H9 (cell line): ENCODE measurements around the gene HOXC10. TPM values are rescaled to one million over a fixed set of nuclear protein-coding genes. Genes with fewer than 3 reads are reported as not detected.

Source experiments
- DNase-seq: peaks from one replicate; pipeline ENCODE4 v3.0.0-alpha.2; 2017
- H2AFZ ChIP-seq: one replicate; pipeline ENCODE4 v1.6.1; 2013; ENCODE audit warnings: mild to moderate bottlenecking, low read length, control low read depth, moderate library complexity
- H2AK5ac ChIP-seq: 2 replicates; pipeline ENCODE4 v1.6.1; 2013; ENCODE audit warnings: low read length, control low read depth, mixed read lengths; ENCODE audit not compliant: insufficient read length
- H2BK120ac ChIP-seq: one replicate; pipeline ENCODE4 v1.6.1; 2013; ENCODE audit warnings: low read depth, mild to moderate bottlenecking, low read length, control low read depth, inconsistent platforms; ENCODE audit not compliant: poor library complexity, severe bottlenecking
- H2BK12ac ChIP-seq: 2 replicates; pipeline ENCODE4 v1.6.1; 2013; ENCODE audit warnings: low read length, control low read depth, mixed read lengths, low read depth; ENCODE audit not compliant: insufficient read length
- H2BK15ac ChIP-seq: 2 replicates; pipeline ENCODE4 v1.6.1; 2013; ENCODE audit warnings: low read depth, low read length, control low read depth
- H2BK20ac ChIP-seq: one replicate; pipeline ENCODE4 v1.6.1; 2013; ENCODE audit warnings: low read depth, mild to moderate bottlenecking, low read length, control low read depth, inconsistent platforms; ENCODE audit not compliant: poor library complexity, severe bottlenecking
- H2BK5ac ChIP-seq: 2 replicates; pipeline ENCODE4 v1.6.1; 2013; ENCODE audit warnings: low read length, control low read depth, mixed read lengths; ENCODE audit not compliant: insufficient read length
- H3K14ac ChIP-seq: 2 replicates; pipeline ENCODE4 v1.6.1; 2013; ENCODE audit warnings: low read length, control low read depth; ENCODE audit not compliant: insufficient read depth
- H3K18ac ChIP-seq: 2 replicates; pipeline ENCODE4 v1.6.1; 2013; ENCODE audit warnings: low read depth, mild to moderate bottlenecking, mixed read lengths, low read length, control low read depth; ENCODE audit not compliant: insufficient read length
- H3K23ac ChIP-seq: 2 replicates; pipeline ENCODE4 v1.6.1; 2013; ENCODE audit warnings: low read length, control low read depth, mixed read lengths, low read depth; ENCODE audit not compliant: insufficient read length
- H3K23me2 ChIP-seq: 2 replicates; pipeline ENCODE4 v1.6.1; 2013; ENCODE audit warnings: low read depth, mild to moderate bottlenecking, mixed read lengths, low read length, control low read depth; ENCODE audit not compliant: insufficient read length, poor library complexity, severe bottlenecking
- H3K27ac ChIP-seq: 2 replicates; pipeline ENCODE4 v1.5.1; 2013; ENCODE audit warnings: low read length, control low read depth, mixed read lengths, low read depth; ENCODE audit not compliant: insufficient read length
- H3K27me3 ChIP-seq: 2 replicates; pipeline ENCODE4 v1.6.1; 2013; ENCODE audit warnings: low read length, control low read depth, inconsistent platforms; ENCODE audit not compliant: insufficient read depth
- H3K4ac ChIP-seq: 2 replicates; pipeline ENCODE4 v1.6.1; 2013; ENCODE audit warnings: low read depth, mild to moderate bottlenecking, control low read depth, inconsistent platforms, low read length, moderate library complexity
- H3K4me1 ChIP-seq: 2 replicates; pipeline ENCODE4 v1.6.1; 2013; ENCODE audit warnings: low read length, control low read depth, inconsistent platforms; ENCODE audit not compliant: insufficient read depth
- H3K4me2 ChIP-seq: 2 replicates; pipeline ENCODE4 v1.6.1; 2013; ENCODE audit warnings: low read length, control low read depth, mixed read lengths; ENCODE audit not compliant: insufficient read length, insufficient read depth
- H3K56ac ChIP-seq: 2 replicates; pipeline ENCODE4 v1.6.1; 2013; ENCODE audit warnings: low read depth, mild to moderate bottlenecking, mixed read lengths, low read length, control low read depth; ENCODE audit not compliant: insufficient read length
- H3K79me1 ChIP-seq: 2 replicates; pipeline ENCODE4 v1.6.1; 2013; ENCODE audit warnings: low read depth, mild to moderate bottlenecking, moderate library complexity, low read length, control low read depth, inconsistent platforms; ENCODE audit not compliant: insufficient read depth, poor library complexity, severe bottlenecking
- H3K79me2 ChIP-seq: 2 replicates; pipeline ENCODE4 v1.6.1; 2013; ENCODE audit warnings: low read length, control low read depth, inconsistent platforms; ENCODE audit not compliant: insufficient read depth
- H3K9ac ChIP-seq: 2 replicates; pipeline ENCODE4 v1.6.1; 2013; ENCODE audit warnings: low read length, control low read depth, mixed read lengths; ENCODE audit not compliant: insufficient read length; ENCODE audit errors: extremely low read depth
- H3K9me3 ChIP-seq: one replicate; pipeline ENCODE4 v1.6.1; 2013; ENCODE audit warnings: low read depth, low read length, inconsistent platforms; ENCODE audit not compliant: control insufficient read depth
- H3T11ph ChIP-seq: one replicate; pipeline ENCODE4 v1.6.1; 2013; ENCODE audit warnings: mild to moderate bottlenecking, low read length, control low read depth, inconsistent platforms
- H4K20me1 ChIP-seq: one replicate; pipeline ENCODE4 v1.6.1; 2013; ENCODE audit not compliant: control insufficient read depth, insufficient read length, insufficient read depth
- H4K5ac ChIP-seq: 2 replicates; pipeline ENCODE4 v1.6.1; 2013; ENCODE audit warnings: low read depth, mild to moderate bottlenecking, mixed read lengths, low read length, control low read depth; ENCODE audit not compliant: insufficient read length
- H4K8ac ChIP-seq: replicated peaks from 2 replicates; pipeline ENCODE4 v1.6.1; 2013; ENCODE audit warnings: low read length, control low read depth, mixed read lengths, low read depth; ENCODE audit not compliant: insufficient read length
- H4K91ac ChIP-seq: 2 replicates; pipeline ENCODE4 v1.6.1; 2013; ENCODE audit warnings: low read depth, mild to moderate bottlenecking, moderate library complexity, mixed read lengths, low read length, control low read depth; ENCODE audit not compliant: insufficient read length
- H3K27ac Mint-ChIP-seq, 3 experiments: 2 replicates in 2 of 3; 3 replicates in 1 of 3; pipeline ENCODE4 v1.8.0; 2020 to 2021; ENCODE audit warnings: mixed read lengths in 3 of 3, mild to moderate bottlenecking in 1 of 3, moderate library complexity in 1 of 3
- H3K27me3 Mint-ChIP-seq: 2 replicates; pipeline ENCODE4 v1.8.0; 2021; ENCODE audit warnings: low read depth, mild to moderate bottlenecking, moderate library complexity, mixed read lengths
- H3K36me3 Mint-ChIP-seq, 3 experiments: 2 replicates in 2 of 3; 3 replicates in 1 of 3; pipeline ENCODE4 v1.8.0; 2020 to 2021; ENCODE audit warnings: low read depth in 3 of 3, mixed read lengths in 3 of 3; ENCODE audit not compliant: insufficient read depth in 1 of 3
- H3K4me1 Mint-ChIP-seq, 2 experiments: 2 replicates each; pipeline ENCODE4 v1.8.0; 2020; ENCODE audit warnings: mixed read lengths in 2 of 2
- H3K4me3 Mint-ChIP-seq, 2 experiments: 2 replicates in 1 of 2; 3 replicates in 1 of 2; pipeline ENCODE4 v1.8.0; 2020 to 2021; ENCODE audit warnings: mild to moderate bottlenecking in 2 of 2, mixed read lengths in 2 of 2, moderate library complexity in 1 of 2
- H3K9me3 Mint-ChIP-seq, 2 experiments: 2 replicates in 1 of 2; 3 replicates in 1 of 2; pipeline ENCODE4 v1.8.0; 2020; ENCODE audit warnings: mild to moderate bottlenecking in 2 of 2, mixed read lengths in 2 of 2, moderate library complexity in 1 of 2
- CTCF ChIP-seq: fragments of 200-600 bp; sonication (generic); conservative IDR thresholded peaks from 3 replicates; pipeline ENCODE4 v1.8.0; 2021; ENCODE audit warnings: antibody characterized with exemption, mild to moderate bottlenecking
- WGBS: extraction: QIAGEN DNeasy Blood & Tissue Kit; methylation state at CpG from one replicate; pipeline ENCODE4 v1.1.7; 2013; ENCODE audit warnings: missing lambda C conversion rate, low lambda C conversion rate, mixed read lengths; ENCODE audit not compliant: insufficient read length; ENCODE audit errors: extremely low coverage; 5-methylcytosine and 5-hydroxymethylcytosine counted together
- microRNA-seq: library from miRNA; unstranded; fragments of <30 nt; microRNA quantifications from one replicate; pipeline ENCODE4, GENCODE V29; 2020; ENCODE audit warnings: borderline microRNAs expressed
- total RNA-seq: library from RNA; stranded (reverse); gene quantifications from 2 replicates; pipeline ENCODE4 v1.2.1, GENCODE V29; 2021

The HOXC10 gene
- total RNA-seq, 1 experiment from 2014 or later = not detected

- no CpG with 5 or more reads among the region's 16 CpGs for WGBS
- H3K27me3 Mint-ChIP-seq = peaks cover 100% of the 10 kb centered on the region
These were observed 54.6 kb downstream of the HOXC10 start for GRCh38 chr12:54039417-54040147.

More at GRCh38 chr12:54039417-54040147, 54.6 kb downstream of the HOXC10 start:
- TF ChIP-seq CTCF = no peak
- H3K4me2 ChIP-seq = no peak overlapping the region
- Mint-ChIP-seq H3K27ac (no peak overlapping the region), H3K36me3 (peaks cover 0 to 4% (median 0%) of the 10 kb centered on the region in 3 experiments; a peak in 2 of 7 replicates), H3K9me3 (peaks cover 7 to 8% of the 10 kb centered on the region in 2 experiments; a peak in 4 of 5 replicates), H3K4me1 (peaks cover 0 to 6% of the 10 kb centered on the region in 2 experiments; a peak in 2 of 4 replicates), H3K4me3 (peak overlapping the region in 1 of 2 experiments; percentile 5; a peak in 1 of 5 replicates)
- H2BK20ac ChIP-seq = no peak overlapping the region
- no peak overlapping the region for H3K9ac ChIP-seq
- no peak overlapping the region for H2AFZ ChIP-seq
- no peak for DNase-seq
- H2BK12ac ChIP-seq = no peak overlapping the region
- no peak overlapping the region for H2BK5ac ChIP-seq
- H3K4ac ChIP-seq = no peak overlapping the region
- H3K79me2 ChIP-seq = no peaks in the 10 kb centered on the region
- H3K9me3 ChIP-seq = no peaks in the 10 kb centered on the region
- H3K23me2 ChIP-seq = no peaks in the 10 kb centered on the region
- no peak overlapping the region for H4K8ac ChIP-seq
- H2BK120ac ChIP-seq = no peak overlapping the region
- H3K23ac ChIP-seq = no peak overlapping the region
- no peak overlapping the region for H3K27ac ChIP-seq
- H3T11ph ChIP-seq = no peak overlapping the region
- no peaks in the 10 kb centered on the region for H4K20me1 ChIP-seq
- no peaks in the 10 kb centered on the region for H3K4me1 ChIP-seq
- no peak overlapping the region for H4K5ac ChIP-seq
- no peak overlapping the region for H3K14ac ChIP-seq
- H2BK15ac ChIP-seq = no peak overlapping the region
- no peak overlapping the region for H3K18ac ChIP-seq
- no peak overlapping the region for H4K91ac ChIP-seq
- H2AK5ac ChIP-seq = no peak overlapping the region
- H3K79me1 ChIP-seq = no peaks in the 10 kb centered on the region
- H3K27me3 ChIP-seq = peaks cover 100% of the 10 kb centered on the region
- no peak overlapping the region for H3K56ac ChIP-seq

Small RNA genes lying within 50 kb of the gene (microRNA-seq; reads per million reads assigned to microRNA genes)
- gene MIR196A2 (not detected), gene MIR615 (not detected)

Other genes with a start within 250 kb of the HOXC10 start
- gene CISTR, start 233.2 kb upstream of the HOXC10 start, total RNA-seq = not detected in 2 replicates
- gene HOXC13, start 46.3 kb upstream of the HOXC10 start, total RNA-seq = 0.11 TPM in 1 of 2 replicates, not detected in the other
- gene HOXC12, start 30.2 kb upstream of the HOXC10 start, total RNA-seq = not detected in 2 replicates
- not detected in 2 replicates for gene HOXC11, start 12.0 kb upstream of the HOXC10 start, total RNA-seq
- not detected in 2 replicates for gene HOTAIR, start 10.2 kb upstream of the HOXC10 start, total RNA-seq
- not detected in 2 replicates for gene HOXC9, start 15.0 kb downstream of the HOXC10 start, total RNA-seq
- gene HOXC8, start 23.8 kb downstream of the HOXC10 start, total RNA-seq = not detected in 2 replicates
- not detected in 2 replicates for gene HOXC6, start 43.3 kb downstream of the HOXC10 start, total RNA-seq
- not detected in 2 replicates for gene HOXC5, start 47.9 kb downstream of the HOXC10 start, total RNA-seq
- gene HOXC4, start 68.7 kb downstream of the HOXC10 start, total RNA-seq = not detected in 2 replicates
- 21.7 and 23.0 TPM in 2 replicates for gene SMUG1, start 203.8 kb downstream of the HOXC10 start, total RNA-seq